IPS-20b (cell line): Measurements from ENCODE around the gene ACR.

Source experiments
- H3K27ac ChIP-seq: one replicate; pipeline ENCODE4 v1.5.1; 2013; ENCODE audit warnings: low read length
- H3K27me3 ChIP-seq: 2 replicates; pipeline ENCODE4 v1.6.1; 2013; ENCODE audit warnings: mild to moderate bottlenecking, low read length, inconsistent platforms; ENCODE audit not compliant: insufficient read depth
- H3K36me3 ChIP-seq: 2 replicates; pipeline ENCODE4 v1.6.1; 2013; ENCODE audit warnings: low read depth, mild to moderate bottlenecking, inconsistent platforms, low read length, moderate library complexity; ENCODE audit not compliant: insufficient read depth
- H3K4me1 ChIP-seq: 2 replicates; pipeline ENCODE4 v1.6.1; 2013; ENCODE audit warnings: mild to moderate bottlenecking, control low read depth, inconsistent platforms, low read length, moderate library complexity; ENCODE audit not compliant: insufficient read depth
- H3K4me3 ChIP-seq: 2 replicates; pipeline ENCODE4 v1.5.1; 2013; ENCODE audit warnings: mild to moderate bottlenecking, low read length, inconsistent platforms
- H3K9ac ChIP-seq: 2 replicates; pipeline ENCODE4 v1.6.1; 2013; ENCODE audit warnings: low read depth, mild to moderate bottlenecking, inconsistent platforms, low read length, moderate library complexity
- H3K9me3 ChIP-seq: 2 replicates; pipeline ENCODE4 v1.6.1; 2013; ENCODE audit warnings: mild to moderate bottlenecking, low read depth, low read length, inconsistent platforms; ENCODE audit not compliant: insufficient read depth

ACR gene

GRCh38 chr22:50722048-50722701, 15.8 kb upstream of the ACR start:
- Histone ChIP-seq H3K9ac (no peak overlapping the region), H3K4me3 (no peak overlapping the region), H3K27me3 (peaks cover 71% of the 10 kb centered on the region), H3K9me3 (no peaks in the 10 kb centered on the region), H3K36me3 (no peaks in the 10 kb centered on the region), H3K4me1 (no peaks in the 10 kb centered on the region), H3K27ac (no peak overlapping the region)

- no peaks in the 10 kb centered on the region for H3K9me3 ChIP-seq
- no peak overlapping the region for H3K27ac ChIP-seq
- H3K27me3 ChIP-seq: peaks cover 64% of the 10 kb centered on the region
- H3K4me1 ChIP-seq: no peaks in the 10 kb centered on the region
- no peak overlapping the region for H3K4me3 ChIP-seq
- no peak overlapping the region for H3K9ac ChIP-seq
- H3K36me3 ChIP-seq: no peaks in the 10 kb centered on the region
Observed at GRCh38 chr22:50722716-50723428, 15.1 kb upstream of the ACR start.

- Histone ChIP-seq H3K36me3 (no peaks in the 10 kb centered on the region), H3K4me1 (no peaks in the 10 kb centered on the region), H3K27me3 (peaks cover 56% of the 10 kb centered on the region), H3K9me3 (no peaks in the 10 kb centered on the region), H3K9ac (no peak overlapping the region), H3K4me3 (no peak overlapping the region), H3K27ac (no peak overlapping the region)
Observed at GRCh38 chr22:50723991-50724390, 14.0 kb upstream of the ACR start.

GRCh38 chr22:50724616-50725015, 13.4 kb upstream of the ACR start:
- Histone ChIP-seq H3K27me3 (peaks cover 55% of the 10 kb centered on the region), H3K36me3 (no peaks in the 10 kb centered on the region), H3K27ac (no peak overlapping the region)

GRCh38 chr22:50725597-50725996, 12.4 kb upstream of the ACR start:
- Histone ChIP-seq H3K36me3 (no peaks in the 10 kb centered on the region), H3K4me1 (no peaks in the 10 kb centered on the region), H3K9ac (no peak overlapping the region), H3K27ac (no peak overlapping the region), H3K9me3 (no peaks in the 10 kb centered on the region), H3K4me3 (no peak overlapping the region), H3K27me3 (peaks cover 55% of the 10 kb centered on the region)

More at GRCh38 chr22:50724616-50725015, 13.4 kb upstream of the ACR start:
- H3K4me3 ChIP-seq: no peak overlapping the region
- H3K9me3 ChIP-seq: no peaks in the 10 kb centered on the region
- H3K4me1 ChIP-seq: no peaks in the 10 kb centered on the region
- H3K9ac ChIP-seq: no peak overlapping the region

- Histone ChIP-seq H3K27ac (no peak overlapping the region), H3K9ac (no peak overlapping the region), H3K4me3 (no peak overlapping the region), H3K9me3 (no peaks in the 10 kb centered on the region), H3K4me1 (no peaks in the 10 kb centered on the region), H3K36me3 (no peaks in the 10 kb centered on the region), H3K27me3 (peaks cover 55% of the 10 kb centered on the region)
Observed at GRCh38 chr22:50726643-50727340, 11.2 kb upstream of the ACR start.

GRCh38 chr22:50727678-50728522, 10.1 kb upstream of the ACR start:
- no peaks in the 10 kb centered on the region for H3K36me3 ChIP-seq
- H3K4me3 ChIP-seq: no peak overlapping the region
- no peak overlapping the region for H3K9ac ChIP-seq
- peaks cover 51% of the 10 kb centered on the region for H3K27me3 ChIP-seq
- no peak overlapping the region for H3K27ac ChIP-seq
- H3K9me3 ChIP-seq: no peaks in the 10 kb centered on the region
- no peaks in the 10 kb centered on the region for H3K4me1 ChIP-seq

- H3K36me3 ChIP-seq: no peaks in the 10 kb centered on the region
- H3K27me3 ChIP-seq: peaks cover 50% of the 10 kb centered on the region
Observed at GRCh38 chr22:50728523-50728931, 9.5 kb upstream of the ACR start.

GRCh38 chr22:50729391-50730012, 8.5 kb upstream of the ACR start:
- Histone ChIP-seq H3K4me3 (no peak overlapping the region), H3K36me3 (no peaks in the 10 kb centered on the region), H3K27ac (no peak overlapping the region), H3K9me3 (no peaks in the 10 kb centered on the region), H3K4me1 (no peaks in the 10 kb centered on the region), H3K27me3 (peaks cover 52% of the 10 kb centered on the region), H3K9ac (no peak overlapping the region)

More at GRCh38 chr22:50728523-50728931, 9.5 kb upstream of the ACR start:
- H3K9ac ChIP-seq: no peak overlapping the region
- H3K4me3 ChIP-seq: no peak overlapping the region
- H3K27ac ChIP-seq: no peak overlapping the region
- no peaks in the 10 kb centered on the region for H3K9me3 ChIP-seq
- H3K4me1 ChIP-seq: no peaks in the 10 kb centered on the region

GRCh38 chr22:50730013-50730891, 7.8 kb upstream of the ACR start:
- H3K4me3 ChIP-seq: no peak overlapping the region
- no peaks in the 10 kb centered on the region for H3K36me3 ChIP-seq
- no peak overlapping the region for H3K9ac ChIP-seq
- H3K4me1 ChIP-seq: no peaks in the 10 kb centered on the region
- no peaks in the 10 kb centered on the region for H3K9me3 ChIP-seq
- H3K27me3 ChIP-seq: peaks cover 59% of the 10 kb centered on the region
- H3K27ac ChIP-seq: no peak overlapping the region
